GM12878 (cell line): ENCODE data around the gene PARP1. TPM values are rescaled to one million over a fixed set of nuclear protein-coding genes. Genes with fewer than 3 reads are reported as not detected.

Experiments used
- ATAC-seq: fragments of 200-7000 bp; cut with Tn5 transposase; 3 replicates; pipeline ENCODE4 v1.9.1; 2020; ENCODE audit warnings: mild to moderate bottlenecking, moderate library complexity
- BruUV-seq: library from RNA; stranded (reverse); fragments of 400-500 nt; replicated peaks from 2 replicates; lab custom pipeline; 2021; lab: Mats Ljungman, UMichigan
- CTCF ChIA-PET: fragments of 300-600 bp; sonication (Branson Sonifier 250); formaldehyde crosslinking; extraction: SDS; loops from one replicate; lab custom pipeline; 2021; ENCODE audit warnings: inconsistent platforms; lab: Yijun Ruan, JAX
- POLR2A ChIA-PET: fragments of 350-600 bp; formaldehyde crosslinking; extraction: SDS; loops from one replicate; lab custom pipeline; 2021; ENCODE audit warnings: inconsistent platforms; lab: Charles Lee
- RAD21 ChIA-PET: fragments of 300-600 bp; sonication (Branson Sonifier 250); formaldehyde crosslinking; loops from one replicate; lab custom pipeline; 2023; ENCODE audit warnings: antibody characterized with exemption; ENCODE audit not compliant: unreplicated experiment; lab: Charles Lee
- SMC1A ChIA-PET: fragments of 300-600 bp; sonication (Branson Sonifier 250); formaldehyde crosslinking; loops from one replicate; lab custom pipeline; 2023; ENCODE audit not compliant: unreplicated experiment, uncharacterized antibody; lab: Charles Lee
- DNase-seq: peaks from one replicate; pipeline ENCODE4 v3.0.0-alpha.2; 2011; ENCODE audit warnings: low read depth, low spot score
- FAIRE-seq: peaks from 3 replicates; lab custom pipeline; 2011; peaks lifted over from hg19 to GRCh38; lab: Jason Lieb, UNC
- H2AFZ ChIP-seq: 2 replicates; pipeline ENCODE4 v1.6.0; 2011; ENCODE audit warnings: low read depth, low read length, control low read depth; ENCODE audit not compliant: control insufficient read depth
- H3K27ac ChIP-seq: 2 replicates; pipeline ENCODE4 v1.5.1; 2011; ENCODE audit warnings: control low read depth; ENCODE audit not compliant: control insufficient read depth, insufficient read depth
- H3K27me3 ChIP-seq, 2 experiments: replicated peaks in 1 of 2; 2 replicates each; pipeline versions ENCODE4 v1.6.0 to v1.6.1; 2011; ENCODE audit warnings: low read length in 1 of 2; ENCODE audit not compliant: control insufficient read depth in 2 of 2, insufficient read depth in 2 of 2
- H3K36me3 ChIP-seq, 2 experiments: 2 replicates each; pipeline ENCODE4 v1.5.1; 2011; ENCODE audit warnings: low read length in 1 of 2; ENCODE audit not compliant: control insufficient read depth in 2 of 2, insufficient read depth in 2 of 2
- H3K4me1 ChIP-seq: 2 replicates; pipeline ENCODE4 v1.6.1; 2011; ENCODE audit warnings: mild to moderate bottlenecking, low read length, moderate library complexity, mixed read lengths; ENCODE audit not compliant: control insufficient read depth, insufficient read depth
- H3K4me2 ChIP-seq: 2 replicates; pipeline ENCODE4 v1.6.0; 2011; ENCODE audit warnings: control low read depth; ENCODE audit not compliant: control insufficient read depth, insufficient read depth
- H3K4me3 ChIP-seq: fragments of 200-600 bp; sonication (generic); 2 replicates; pipeline ENCODE4 v1.5.1; 2016
- H3K79me2 ChIP-seq: 2 replicates; pipeline ENCODE4 v1.6.0; 2011; ENCODE audit warnings: low read length; ENCODE audit not compliant: control insufficient read depth, insufficient read depth
- H3K9ac ChIP-seq: 2 replicates; pipeline ENCODE4 v1.8.0; 2011; ENCODE audit warnings: low read length, control low read depth, mixed read lengths; ENCODE audit not compliant: control insufficient read depth, insufficient read depth
- H3K9me3 ChIP-seq: replicated peaks from 3 replicates; pipeline ENCODE4 v1.5.1; 2011; ENCODE audit warnings: mild to moderate bottlenecking, low read length; ENCODE audit not compliant: control insufficient read depth, insufficient read depth
- H4K20me1 ChIP-seq: 2 replicates; pipeline ENCODE4 v1.6.0; 2011; ENCODE audit not compliant: control insufficient read depth, insufficient read depth
- CBFB ChIP-seq: IDR thresholded peaks from 2 replicates; pipeline ENCODE4 v1.6.1; 2016; ENCODE audit warnings: antibody characterized with exemption, low read depth
- E4F1 ChIP-seq: fragments of 450-650 bp; IDR thresholded peaks from 2 replicates; pipeline ENCODE4 v1.6.1; 2018; ENCODE audit warnings: borderline replicate concordance, mild to moderate bottlenecking; ENCODE audit not compliant: partially characterized antibody
- EP300 ChIP-seq, 2 experiments: fragments of 150-350 bp in 1 of 2; IDR thresholded peaks; 2 replicates each; pipeline ENCODE4 v1.6.1; 2011 to 2012; ENCODE audit warnings: low read depth in 2 of 2, low read length in 2 of 2, borderline replicate concordance in 1 of 2, improper control_type of control experiment in 1 of 2, inconsistent platforms in 1 of 2; ENCODE audit not compliant: control insufficient read depth in 1 of 2
- HDGF ChIP-seq: fragments of 450-650 bp; IDR thresholded peaks from 2 replicates; pipeline ENCODE4 v1.6.1; 2016; ENCODE audit warnings: antibody characterized with exemption
- IRF3 ChIP-seq: fragments of 450-650 bp; IDR thresholded peaks from 2 replicates; pipeline ENCODE4 v1.6.1; 2014; ENCODE audit warnings: mild to moderate bottlenecking
- POLR2AphosphoS5 ChIP-seq: IDR thresholded peaks from 2 replicates; pipeline ENCODE4 v1.6.1; 2011; ENCODE audit warnings: mild to moderate bottlenecking, low read length, inconsistent platforms
- RCOR1 ChIP-seq: conservative IDR thresholded peaks from 2 replicates; pipeline ENCODE4 v1.6.1; 2012; ENCODE audit warnings: low read depth, low read length, improper control_type of control experiment
- SMC3 ChIP-seq: IDR thresholded peaks from 2 replicates; pipeline ENCODE4 v1.6.1; 2011; ENCODE audit warnings: low read length, improper control_type of control experiment, borderline replicate concordance
- STAT1 ChIP-seq: fragments of 450-650 bp; conservative IDR thresholded peaks from 2 replicates; pipeline ENCODE4 v1.6.1; 2014; ENCODE audit warnings: antibody characterized with exemption, mild to moderate bottlenecking
- SUPT20H ChIP-seq: IDR thresholded peaks from 2 replicates; pipeline ENCODE4 v1.6.1; 2011; ENCODE audit warnings: low read depth, mild to moderate bottlenecking, low read length, moderate library complexity, borderline replicate concordance; ENCODE audit not compliant: control insufficient read depth
- ZBED1 ChIP-seq: IDR thresholded peaks from 2 replicates; pipeline ENCODE4 v1.6.1; 2016; ENCODE audit warnings: borderline replicate concordance
- ZBTB40 ChIP-seq: fragments of 450-650 bp; IDR thresholded peaks from 2 replicates; pipeline ENCODE4 v1.6.1; 2016; ENCODE audit warnings: mild to moderate bottlenecking, moderate library complexity, borderline replicate concordance
- ZNF274 ChIP-seq: IDR thresholded peaks from one replicate; pipeline ENCODE4 v1.8.0; 2011; ENCODE audit not compliant: insufficient read length, insufficient read depth
- WGBS: methylation state at CpG from one replicate; pipeline ENCODE4 v1.1.6; 2016; ENCODE audit warnings: low lambda C conversion rate; ENCODE audit not compliant: insufficient replicate concordance, insufficient coverage; ENCODE audit errors: missing lambda C conversion rate; 5-methylcytosine and 5-hydroxymethylcytosine counted together
- in situ Hi-C: fragments of 300-500 bp; cut with MboI; formaldehyde crosslinking; loops from 9 replicates; pipeline ENCODE4 v1.14.3; 2018; ENCODE audit warnings: mixed read lengths
- intact Hi-C: fragments of 100-400 bp; cut with micrococcal nuclease; formaldehyde crosslinking; loops from one replicate; pipeline ENCODE4 v1.14.2; 2022; ENCODE audit not compliant: unreplicated experiment
- polyA plus RNA-seq, 11 experiments: library from polyadenylated mRNA; depleted of rRNA in 4 of 11; unstranded in 6 of 11; stranded (reverse) in 5 of 11; fragments of >200 nt; fragmentation: Nextera tagmentation in 4 of 11; fragmentation: Illumina TruSeq in 1 of 11; extraction: Ambion mirVana in 4 of 11; extraction: Trizol in 1 of 11; gene quantifications; 1 replicate in 1 of 11; 2 replicates in 10 of 11; pipeline versions ENCODE4 v1.2.1 to v1.2.3, GENCODE V29; 2011 to 2016; ENCODE audit warnings: inconsistent platforms in 2 of 11, missing spikeins in 2 of 11, low read depth in 1 of 11
- total RNA-seq, 4 experiments: library from RNA; depleted of rRNA in 3 of 4; stranded (reverse); fragments of >200 nt in 3 of 4; fragmentation: Illumina TruSeq in 1 of 4; extraction: Trizol in 1 of 4; gene quantifications; 2 replicates each; pipeline versions ENCODE4 v1.2.1 to v1.2.3, GENCODE V29; 2013 to 2021

Gene PARP1
- total and polyA plus RNA-seq, 10 of the 15 experiments (the other 5 are each of a cell fraction or from before 2014, with no cell fraction given), result 113 to 287 (median 265) TPM

GRCh38 chr1:226400519-226401354 lies 7.2 kb downstream of the PARP1 start:
- no peak overlapping the region for H3K4me3 ChIP-seq
- no peak overlapping the region for H3K9ac ChIP-seq
- ChIA-PET SMC1A (interaction anchor here (2.3 kb wide), 1 partner anchor 8 kb away, joined by 6 read pairs; no protein-coding TSS in a partner anchor), POLR2A (interaction anchor here (0.6 kb wide), 2 partner anchors 200 to 299 kb away, joined by 3 to 4 read pairs; no protein-coding TSS in a partner anchor), RAD21 (no interaction called here), CTCF (interaction anchor here (1.4 kb wide), 1 partner anchor 38 kb away, joined by 3 read pairs; no protein-coding TSS in a partner anchor)
- H3K9me3 ChIP-seq, result no peaks in the 10 kb centered on the region
- WGBS, result 88% methylated on average over 11 of the region's 11 CpGs
- H2AFZ ChIP-seq, result no peak overlapping the region
- H3K36me3 ChIP-seq, result peaks cover 15 to 22% of the 10 kb centered on the region in 2 experiments
- DNase-seq (no peak), FAIRE-seq (no peak), ATAC-seq (no peak)
- H3K27me3 ChIP-seq, result no peaks in the 10 kb centered on the region
- intact Hi-C loops (loop anchor here (10.0 kb wide), 1 partner anchor 334 kb away; the partner anchor contains the start of gene ITPKB), in situ Hi-C loops (no loop called here)
- H3K79me2 ChIP-seq, result peaks cover 63% of the 10 kb centered on the region
- no peak overlapping the region for H3K4me2 ChIP-seq
- no peaks in the 10 kb centered on the region for H4K20me1 ChIP-seq
- no TSS peak for BruUV-seq
- peaks cover 22% of the 10 kb centered on the region for H3K4me1 ChIP-seq
- H3K27ac ChIP-seq, result no peak overlapping the region
- no peak for TF ChIP-seq SUPT20H
- no peak for TF ChIP-seq RCOR1
- no peak for TF ChIP-seq ZBED1
- no peak for TF ChIP-seq E4F1
- TF ChIP-seq POLR2AphosphoS5, result no peak
- no peak for TF ChIP-seq CBFB
- TF ChIP-seq SMC3, result no peak
- no peak for TF ChIP-seq HDGF
- TF ChIP-seq ZNF274, result no peak
- no peak for TF ChIP-seq ZBTB40
- TF ChIP-seq IRF3, result no peak
- TF ChIP-seq STAT1, result no peak
- no peak for TF ChIP-seq EP300 (IDR thresholded peaks at IDR 0.05; ENCODE audit: borderline replicate concordance in 1 of 2, control insufficient read depth in 1 of 2, low read depth in 2 of 2, low read length in 2 of 2)
